Gastrocnemius medialis (tissue), 4 donors: ENCODE data around the gene PAX8. TPM values are rescaled to one million over a fixed set of nuclear protein-coding genes. Genes with fewer than 3 reads are reported as not detected.
A peak's percentile ranks its signal among the peaks of the same experiment; 100 is the strongest.

Experiments
- ATAC-seq, 2 donors: fragments of 150-250 bp; one replicate each; pipeline ENCODE4 v1.9.1; 2016
- DNase-seq, 2 donors: peaks; one replicate each; pipeline ENCODE4 v3.0.0-alpha.2; 2019
- H3K27ac ChIP-seq, 4 donors: fragments of 200-600 bp; sonication (generic); 1 replicate in 1 of 4; 2 replicates in 3 of 4; pipeline ENCODE4 v1.5.1; 2016 to 2018; ENCODE audit warnings: mild to moderate bottlenecking in 2 of 4, moderate library complexity in 1 of 4
- H3K27me3 ChIP-seq, 3 donors: fragments of 200-600 bp; sonication (generic) in 2 of 3; 1 replicate in 1 of 3; 2 replicates in 2 of 3; pipeline versions ENCODE4 v1.5.1 to v1.6.0; 2016 to 2019; ENCODE audit warnings: mild to moderate bottlenecking in 1 of 3, moderate library complexity in 1 of 3
- H3K36me3 ChIP-seq, 2 donors: fragments of 200-600 bp; sonication (generic) in 1 of 2; one replicate each; pipeline ENCODE4 v1.5.1; 2017 to 2018
- H3K4me1 ChIP-seq, 2 donors: fragments of 200-600 bp; sonication (generic) in 1 of 2; one replicate each; pipeline ENCODE4 v1.5.1; 2016 to 2017; ENCODE audit warnings: mild to moderate bottlenecking in 2 of 2
- H3K4me3 ChIP-seq, 4 donors: fragments of 200-600 bp; sonication (generic) in 3 of 4; 1 replicate in 1 of 4; 2 replicates in 3 of 4; pipeline ENCODE4 v1.5.1; 2016 to 2019; ENCODE audit warnings: mild to moderate bottlenecking in 2 of 4
- H3K9me3 ChIP-seq, 3 donors: fragments of 200-600 bp; sonication (generic) in 2 of 3; 1 replicate in 1 of 3; 2 replicates in 2 of 3; pipeline ENCODE4 v1.5.1; 2016 to 2019
- POLR2A ChIP-seq, 2 donors: fragments of 450-650 bp; IDR thresholded peaks; one replicate each; pipeline ENCODE4 v1.6.1; 2017; ENCODE audit warnings: antibody characterized with exemption in 2 of 2, mild to moderate bottlenecking in 2 of 2, moderate library complexity in 2 of 2
- in situ Hi-C, 4 donors: fragments of 200-750 bp; cut with MboI; loops; one replicate each; pipeline versions ENCODE4 v1.15.0 to v1.8.0; 2017; ENCODE audit warnings: low sequenced_read_pairs in 4 of 4
- intact Hi-C: fragments of 100-400 bp; cut with DNase I; formaldehyde crosslinking; loops from one replicate; pipeline ENCODE4 v1.15.1; 2023; ENCODE audit warnings: low total_unique reads
- total RNA-seq, 4 donors: library from RNA; depleted of rRNA; stranded (reverse); fragments of >200 nt; gene quantifications; one replicate each; pipeline versions ENCODE4 v1.1.0 to v1.2.3, GENCODE V29; 2016
- TF ChIP-seq, protein P1 (sequence below), 5 experiments: fragments of 450-650 bp in 3 of 5; fragments of 200-600 bp in 2 of 5; sonication (generic) in 2 of 5; IDR thresholded peaks in 4 of 5; conservative IDR thresholded peaks in 1 of 5; 1 replicate in 4 of 5; 2 replicates in 1 of 5; pipeline ENCODE4 v1.5.1; 2016 to 2019; ENCODE audit warnings: antibody characterized with exemption in 5 of 5, mild to moderate bottlenecking in 3 of 5, moderate library complexity in 3 of 5

The PAX8 gene
- total RNA-seq, 4 donors from 2014 or later: 0.27 to 8.7 (median 2.1) TPM

DNA sequence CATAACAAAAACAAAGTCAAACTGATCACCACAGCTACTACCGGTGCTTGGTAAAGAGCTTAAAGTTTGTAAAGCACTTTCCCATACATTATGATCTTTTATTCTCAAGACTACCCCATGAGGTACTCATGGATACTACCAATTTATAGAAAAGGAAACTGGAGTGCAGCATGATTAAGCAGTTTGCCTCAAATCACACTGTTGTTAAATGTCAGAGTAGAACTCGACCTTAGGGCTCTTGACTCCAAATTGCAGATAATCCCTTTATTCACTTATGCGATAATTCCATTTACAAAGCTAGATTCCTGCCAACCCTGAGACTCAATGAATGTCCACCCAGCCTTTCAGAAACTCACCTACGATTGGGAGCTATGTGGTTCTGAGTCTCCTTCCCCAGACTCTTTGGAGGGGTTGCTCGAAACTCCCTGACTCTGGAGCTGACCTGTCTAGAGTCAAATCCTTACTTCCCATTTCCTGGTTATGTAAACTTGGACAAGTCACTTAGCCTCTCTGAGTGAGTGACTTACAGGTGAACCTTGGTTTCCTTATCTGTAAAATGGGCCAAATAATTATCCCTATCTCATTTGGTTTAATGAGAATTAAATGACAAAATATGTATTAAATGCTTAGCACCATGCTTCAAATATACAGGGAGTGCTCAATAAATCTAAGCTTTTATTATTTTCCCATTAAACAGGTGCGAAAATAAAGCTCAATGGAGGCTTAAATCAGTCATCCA is 57.6 kb downstream of the PAX8 start:
- Histone ChIP-seq H3K9me3 (no peaks in the 10 kb centered on the region), H3K4me3 (no peak overlapping the region), H3K36me3 (no peaks in the 10 kb centered on the region), H3K27ac (no peak overlapping the region), H3K27me3 (no peaks in the 10 kb centered on the region), H3K4me1 (no peaks in the 10 kb centered on the region)
- intact Hi-C loops (no loop called here), in situ Hi-C loops (no loop called here)
- ATAC-seq (no peak), DNase-seq (no peak)
- TF ChIP-seq, protein P1, sequence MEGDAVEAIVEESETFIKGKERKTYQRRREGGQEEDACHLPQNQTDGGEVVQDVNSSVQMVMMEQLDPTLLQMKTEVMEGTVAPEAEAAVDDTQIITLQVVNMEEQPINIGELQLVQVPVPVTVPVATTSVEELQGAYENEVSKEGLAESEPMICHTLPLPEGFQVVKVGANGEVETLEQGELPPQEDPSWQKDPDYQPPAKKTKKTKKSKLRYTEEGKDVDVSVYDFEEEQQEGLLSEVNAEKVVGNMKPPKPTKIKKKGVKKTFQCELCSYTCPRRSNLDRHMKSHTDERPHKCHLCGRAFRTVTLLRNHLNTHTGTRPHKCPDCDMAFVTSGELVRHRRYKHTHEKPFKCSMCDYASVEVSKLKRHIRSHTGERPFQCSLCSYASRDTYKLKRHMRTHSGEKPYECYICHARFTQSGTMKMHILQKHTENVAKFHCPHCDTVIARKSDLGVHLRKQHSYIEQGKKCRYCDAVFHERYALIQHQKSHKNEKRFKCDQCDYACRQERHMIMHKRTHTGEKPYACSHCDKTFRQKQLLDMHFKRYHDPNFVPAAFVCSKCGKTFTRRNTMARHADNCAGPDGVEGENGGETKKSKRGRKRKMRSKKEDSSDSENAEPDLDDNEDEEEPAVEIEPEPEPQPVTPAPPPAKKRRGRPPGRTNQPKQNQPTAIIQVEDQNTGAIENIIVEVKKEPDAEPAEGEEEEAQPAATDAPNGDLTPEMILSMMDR (IDR thresholded peaks at IDR 0.05 in 4 of 5, conservative IDR thresholded peaks at IDR 0.05 in 1 of 5): no peak
- no peak for TF ChIP-seq POLR2A (IDR thresholded peaks at IDR 0.05)

DNA sequence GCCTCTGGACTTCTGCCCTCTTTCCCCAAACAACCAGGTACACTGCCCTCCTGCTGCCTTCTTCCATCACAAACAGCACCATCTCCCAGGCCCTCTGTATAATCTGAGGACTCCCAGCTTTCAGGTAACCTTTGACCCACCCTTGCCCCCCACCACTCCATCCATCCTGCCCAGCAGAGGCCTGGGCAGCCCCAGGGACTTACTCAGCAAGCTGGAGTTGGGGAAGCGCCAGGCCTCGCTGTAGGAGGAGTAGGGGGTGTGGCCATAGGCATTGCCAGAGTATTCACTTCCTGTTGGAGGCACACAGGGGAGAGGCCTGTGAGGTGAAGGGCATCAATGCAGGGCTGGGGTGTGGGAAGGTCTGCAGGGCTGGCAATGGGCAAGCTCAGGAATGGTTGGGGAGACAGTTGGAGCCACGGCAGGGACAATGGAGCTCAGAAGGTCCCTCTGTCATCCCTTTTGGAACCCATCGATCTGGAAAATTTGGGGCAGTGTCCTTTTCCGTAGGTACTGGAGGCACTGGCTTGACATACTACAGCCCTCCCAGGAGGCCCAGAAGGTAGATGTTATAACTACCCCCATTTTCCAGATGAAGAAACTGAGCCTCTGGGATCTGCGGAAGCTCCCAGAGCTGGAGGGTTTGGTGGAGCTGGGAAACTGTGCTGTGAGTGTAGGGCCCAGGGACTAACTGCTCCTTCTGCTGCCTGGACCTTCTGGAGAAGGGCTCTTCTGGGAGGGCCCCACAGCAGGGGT is 58.7 kb downstream of the PAX8 start:
- TF ChIP-seq, protein P1 (IDR thresholded peaks at IDR 0.05 in 4 of 5, conservative IDR thresholded peaks at IDR 0.05 in 1 of 5): no peak
- TF ChIP-seq POLR2A (IDR thresholded peaks at IDR 0.05): no peak

DNA sequence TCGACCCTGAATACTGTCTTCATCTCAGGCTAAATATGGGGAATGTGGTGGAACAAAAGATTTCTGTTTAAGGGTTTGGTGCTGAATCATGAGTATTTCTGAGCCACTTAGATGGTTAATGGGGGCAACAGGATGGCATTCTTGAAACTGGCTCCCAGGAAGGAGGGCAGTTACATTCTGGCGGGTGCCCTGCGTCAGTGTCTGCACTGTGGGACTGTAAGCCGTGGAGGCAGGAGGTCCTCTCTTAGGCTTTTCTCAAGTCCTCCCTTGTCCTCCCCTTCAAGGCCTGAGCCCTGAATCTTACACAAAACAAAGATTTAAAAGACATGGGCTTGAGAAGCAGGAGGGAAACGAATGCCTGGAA is 59.2 kb downstream of the PAX8 start:
- TF ChIP-seq, protein P1 (IDR thresholded peaks at IDR 0.05 in 4 of 5, conservative IDR thresholded peaks at IDR 0.05 in 1 of 5): no peak
- TF ChIP-seq POLR2A (IDR thresholded peaks at IDR 0.05): no peak
- in situ Hi-C loops: no loop called here
- intact Hi-C loops: no loop called here
- no peaks in the 10 kb centered on the region for H3K27me3 ChIP-seq
- H3K4me3 ChIP-seq: no peak overlapping the region
- no peak overlapping the region for H3K27ac ChIP-seq
- H3K9me3 ChIP-seq: no peaks in the 10 kb centered on the region
- H3K4me1 ChIP-seq: no peaks in the 10 kb centered on the region
- ATAC-seq (no peak), DNase-seq (no peak)
- no peaks in the 10 kb centered on the region for H3K36me3 ChIP-seq

More for the DNA sequence above, 58.7 kb downstream of the PAX8 start:
- H3K27me3 ChIP-seq: no peaks in the 10 kb centered on the region
- DNase-seq (peak in 1 of 2 donors; percentile 47), ATAC-seq (no peak)
- intact Hi-C loops: no loop called here
- H3K4me3 ChIP-seq: no peak overlapping the region
- H3K9me3 ChIP-seq: no peaks in the 10 kb centered on the region
- in situ Hi-C loops: no loop called here
- no peaks in the 10 kb centered on the region for H3K4me1 ChIP-seq
- no peaks in the 10 kb centered on the region for H3K36me3 ChIP-seq
- H3K27ac ChIP-seq: no peak overlapping the region

DNA sequence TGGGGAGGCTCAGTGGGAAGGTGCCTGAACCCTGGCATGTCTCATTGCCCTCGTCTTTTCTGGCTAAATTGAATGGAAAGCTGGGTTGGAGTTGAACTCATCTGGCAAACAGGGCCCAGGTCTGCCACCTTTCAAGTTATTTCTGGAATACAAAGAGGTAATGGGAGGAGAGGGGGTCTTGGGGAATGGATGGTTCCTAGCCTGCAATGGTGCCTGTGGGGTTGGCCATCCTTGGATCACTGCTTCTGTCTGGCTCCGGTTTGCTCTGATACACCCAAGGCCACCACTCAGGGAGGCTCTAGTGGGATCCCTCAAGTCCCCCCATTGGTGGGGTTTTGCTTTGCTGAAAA is 59.7 kb downstream of the PAX8 start:
- no peaks in the 10 kb centered on the region for H3K27me3 ChIP-seq
- H3K9me3 ChIP-seq: no peaks in the 10 kb centered on the region
- H3K27ac ChIP-seq: peak overlapping the region in 1 of 4 donors; percentile 21
- DNase-seq (no peak), ATAC-seq (no peak)
- H3K36me3 ChIP-seq: no peaks in the 10 kb centered on the region
- in situ Hi-C loops: no loop called here
- no peak overlapping the region for H3K4me3 ChIP-seq
- TF ChIP-seq, protein P1 (IDR thresholded peaks at IDR 0.05 in 4 of 5, conservative IDR thresholded peaks at IDR 0.05 in 1 of 5): no peak
- TF ChIP-seq POLR2A (IDR thresholded peaks at IDR 0.05): no peak
- intact Hi-C loops: no loop called here
- H3K4me1 ChIP-seq: no peaks in the 10 kb centered on the region
